ENCODE measurements around the gene RPL18.

Gene RPL18

DNA sequence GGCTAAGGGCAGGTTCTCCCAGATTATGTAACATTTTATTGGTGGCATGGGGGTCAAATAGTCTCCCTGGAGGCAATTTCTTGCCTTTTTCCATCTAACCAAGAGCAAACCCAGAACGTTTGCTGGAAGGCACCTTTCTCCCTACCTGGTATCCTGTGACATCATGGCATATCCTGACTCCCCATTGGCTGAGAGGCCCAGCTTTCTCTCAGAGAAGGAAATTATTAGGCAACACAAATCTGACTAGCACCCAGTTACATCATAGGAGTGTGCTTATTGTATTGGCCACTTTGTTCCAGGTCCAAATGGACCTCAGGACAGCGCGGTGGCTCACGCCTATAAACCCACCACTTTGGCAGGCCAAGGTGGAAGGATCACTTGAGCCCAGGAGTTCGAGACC, 40.8 kb upstream of the RPL18 start:
- TF ChIP-seq POLR2AphosphoS5 (IDR thresholded peaks at IDR 0.05; ENCODE audit: low read depth, low read length), result no peak
- no peak for TF ChIP-seq SIN3A (IDR thresholded peaks at IDR 0.05; ENCODE audit: borderline replicate concordance, insufficient read depth, low read length)
- no peak for TF ChIP-seq FOXP2 (optimal IDR thresholded peaks at IDR 0.05; ENCODE audit: borderline replicate concordance, extremely low read depth, extremely low read length, insufficient read depth)
- TF ChIP-seq, protein P1, sequence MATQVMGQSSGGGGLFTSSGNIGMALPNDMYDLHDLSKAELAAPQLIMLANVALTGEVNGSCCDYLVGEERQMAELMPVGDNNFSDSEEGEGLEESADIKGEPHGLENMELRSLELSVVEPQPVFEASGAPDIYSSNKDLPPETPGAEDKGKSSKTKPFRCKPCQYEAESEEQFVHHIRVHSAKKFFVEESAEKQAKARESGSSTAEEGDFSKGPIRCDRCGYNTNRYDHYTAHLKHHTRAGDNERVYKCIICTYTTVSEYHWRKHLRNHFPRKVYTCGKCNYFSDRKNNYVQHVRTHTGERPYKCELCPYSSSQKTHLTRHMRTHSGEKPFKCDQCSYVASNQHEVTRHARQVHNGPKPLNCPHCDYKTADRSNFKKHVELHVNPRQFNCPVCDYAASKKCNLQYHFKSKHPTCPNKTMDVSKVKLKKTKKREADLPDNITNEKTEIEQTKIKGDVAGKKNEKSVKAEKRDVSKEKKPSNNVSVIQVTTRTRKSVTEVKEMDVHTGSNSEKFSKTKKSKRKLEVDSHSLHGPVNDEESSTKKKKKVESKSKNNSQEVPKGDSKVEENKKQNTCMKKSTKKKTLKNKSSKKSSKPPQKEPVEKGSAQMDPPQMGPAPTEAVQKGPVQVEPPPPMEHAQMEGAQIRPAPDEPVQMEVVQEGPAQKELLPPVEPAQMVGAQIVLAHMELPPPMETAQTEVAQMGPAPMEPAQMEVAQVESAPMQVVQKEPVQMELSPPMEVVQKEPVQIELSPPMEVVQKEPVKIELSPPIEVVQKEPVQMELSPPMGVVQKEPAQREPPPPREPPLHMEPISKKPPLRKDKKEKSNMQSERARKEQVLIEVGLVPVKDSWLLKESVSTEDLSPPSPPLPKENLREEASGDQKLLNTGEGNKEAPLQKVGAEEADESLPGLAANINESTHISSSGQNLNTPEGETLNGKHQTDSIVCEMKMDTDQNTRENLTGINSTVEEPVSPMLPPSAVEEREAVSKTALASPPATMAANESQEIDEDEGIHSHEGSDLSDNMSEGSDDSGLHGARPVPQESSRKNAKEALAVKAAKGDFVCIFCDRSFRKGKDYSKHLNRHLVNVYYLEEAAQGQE (IDR thresholded peaks at IDR 0.05; ENCODE audit: insufficient read depth in 1 of 2, low read depth in 2 of 2, low read length in 2 of 2), result no peak

DNA sequence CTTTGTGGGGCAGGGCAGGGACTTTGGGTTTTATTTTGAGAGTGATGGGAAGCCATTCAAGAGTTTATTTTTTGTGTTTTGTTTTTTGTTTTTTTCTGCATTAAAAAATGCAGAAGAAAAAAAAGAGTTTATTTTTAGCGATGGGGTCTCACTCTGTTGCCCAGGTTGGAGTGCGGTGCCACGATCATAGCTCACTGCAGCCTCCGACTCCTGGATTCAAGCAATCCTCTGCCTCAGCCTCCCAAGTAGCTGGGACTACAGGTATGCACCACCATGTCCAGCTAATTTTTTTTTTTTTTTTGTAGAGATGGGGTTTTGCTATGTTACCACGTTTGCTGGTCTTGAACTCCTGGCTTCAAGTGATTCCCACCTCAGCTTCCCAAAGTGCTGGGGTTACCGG, 39.5 kb upstream of the RPL18 start:
- TF ChIP-seq SIN3A (IDR thresholded peaks at IDR 0.05; ENCODE audit: borderline replicate concordance, insufficient read depth, low read length) (no peak), TAF1 (IDR thresholded peaks at IDR 0.05; ENCODE audit: borderline replicate concordance, insufficient read depth, low read length) (no peak), POLR2AphosphoS5 (IDR thresholded peaks at IDR 0.05; ENCODE audit: low read depth, low read length) (no peak), FOXP2 (optimal IDR thresholded peaks at IDR 0.05; ENCODE audit: borderline replicate concordance, extremely low read depth, extremely low read length, insufficient read depth) (no peak)
- TF ChIP-seq, protein P1 (IDR thresholded peaks at IDR 0.05; ENCODE audit: insufficient read depth in 1 of 2, low read depth in 2 of 2, low read length in 2 of 2), result no peak

DNA sequence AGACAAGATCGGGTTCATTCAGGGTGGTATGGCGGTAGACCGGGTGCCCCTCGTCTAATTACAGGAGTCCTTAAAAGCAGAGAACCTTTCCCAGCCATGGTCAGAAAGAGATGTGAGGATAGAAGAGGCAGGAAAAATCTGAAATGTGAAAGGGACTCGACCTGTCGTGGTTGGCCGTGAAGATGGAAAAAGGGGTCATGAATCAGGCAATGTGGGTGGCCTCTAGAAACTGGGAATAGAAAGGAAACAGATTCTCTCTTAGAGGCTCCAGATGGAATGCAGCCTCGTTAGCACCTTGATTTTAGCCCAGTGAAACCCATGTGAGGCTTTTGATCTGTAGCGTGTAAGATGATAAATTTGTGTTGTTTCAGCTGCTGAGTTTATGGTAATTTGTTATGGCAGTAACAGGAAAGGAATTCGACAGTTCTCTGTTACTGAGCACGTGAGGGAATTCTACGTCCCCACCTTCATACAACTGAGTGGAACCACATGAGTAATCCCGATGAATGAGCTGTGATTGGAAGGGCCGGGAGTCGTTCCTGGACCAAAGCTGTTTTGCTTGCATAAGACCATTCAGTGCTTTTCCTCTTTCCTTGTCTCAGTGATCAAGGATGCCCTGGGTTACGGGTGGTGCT, 38.0 kb upstream of the RPL18 start:
- no peak for TF ChIP-seq FOXP2 (optimal IDR thresholded peaks at IDR 0.05; ENCODE audit: borderline replicate concordance, extremely low read depth, extremely low read length, insufficient read depth)
- no peak for TF ChIP-seq SIN3A (IDR thresholded peaks at IDR 0.05; ENCODE audit: borderline replicate concordance, insufficient read depth, low read length)
- no peak for TF ChIP-seq POLR2AphosphoS5 (IDR thresholded peaks at IDR 0.05; ENCODE audit: low read depth, low read length)
- no peak for TF ChIP-seq TAF1 (IDR thresholded peaks at IDR 0.05; ENCODE audit: borderline replicate concordance, insufficient read depth, low read length)

DNA sequence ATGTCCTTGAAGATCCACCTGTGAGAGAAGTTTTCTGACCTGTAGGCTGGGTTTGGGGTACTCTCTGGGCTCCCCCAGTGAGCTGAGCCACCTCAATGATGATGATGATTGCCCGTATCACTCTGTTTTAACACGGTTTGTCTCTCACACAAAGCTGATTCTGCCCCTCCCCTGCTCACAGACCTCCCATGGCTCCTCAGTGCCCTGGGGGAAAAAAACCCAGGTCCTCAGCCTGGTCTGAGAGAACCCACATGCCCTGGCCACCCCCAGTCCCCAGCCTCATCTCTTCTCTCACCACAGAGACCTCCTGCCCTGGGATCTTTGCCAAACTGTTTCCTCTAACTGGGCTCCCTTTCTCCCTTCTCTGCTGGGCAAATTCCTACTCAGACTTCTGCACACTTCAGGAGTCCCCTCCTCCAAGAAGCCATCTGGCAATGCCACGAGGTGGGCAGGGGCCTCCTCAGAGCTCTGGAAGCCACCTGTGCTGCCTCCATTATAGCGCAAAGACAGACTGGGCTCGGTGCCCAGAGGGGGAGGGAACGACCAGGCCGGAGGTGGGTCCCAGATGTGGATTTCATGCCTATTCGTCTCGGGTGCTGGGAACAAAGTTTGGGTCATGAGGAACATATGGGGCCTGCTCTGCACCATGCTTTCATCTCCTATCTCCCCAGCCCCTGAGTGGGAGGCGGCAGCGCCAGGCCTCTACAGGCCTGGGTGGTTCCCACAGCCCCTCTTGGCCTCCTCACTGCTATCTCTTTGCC, 35.5 kb upstream of the RPL18 start:
- no peak for TF ChIP-seq POLR2AphosphoS5 (IDR thresholded peaks at IDR 0.05; ENCODE audit: low read depth, low read length)
- no peak for TF ChIP-seq TAF1 (IDR thresholded peaks at IDR 0.05; ENCODE audit: borderline replicate concordance, insufficient read depth, low read length)

DNA sequence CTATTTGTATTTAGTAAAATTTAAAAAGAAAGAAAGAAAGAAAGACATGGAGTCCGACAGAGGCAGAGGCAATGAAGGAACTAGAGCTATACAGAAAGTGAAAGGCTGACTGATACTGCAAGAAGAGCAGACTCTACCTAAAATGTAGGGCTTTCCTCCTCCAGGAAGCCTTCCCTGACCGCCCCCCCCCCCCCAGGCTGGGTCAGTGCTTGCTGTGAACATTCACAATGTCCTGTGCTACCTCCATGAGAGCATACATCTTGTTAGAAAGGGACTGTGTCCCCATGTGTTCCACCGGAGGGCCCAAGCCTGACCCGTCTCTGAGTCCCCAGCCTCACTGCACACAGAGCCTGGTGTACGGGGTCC, 32.7 kb upstream of the RPL18 start:
- no peak for TF ChIP-seq SIN3A (IDR thresholded peaks at IDR 0.05; ENCODE audit: borderline replicate concordance, insufficient read depth, low read length)
- TF ChIP-seq, protein P1 (IDR thresholded peaks at IDR 0.05; ENCODE audit: insufficient read depth in 1 of 2, low read depth in 2 of 2, low read length in 2 of 2), result no peak
- no peak for TF ChIP-seq POLR2AphosphoS5 (IDR thresholded peaks at IDR 0.05; ENCODE audit: low read depth, low read length)
- no peak for TF ChIP-seq TAF1 (IDR thresholded peaks at IDR 0.05; ENCODE audit: borderline replicate concordance, insufficient read depth, low read length)
- TF ChIP-seq FOXP2 (optimal IDR thresholded peaks at IDR 0.05; ENCODE audit: borderline replicate concordance, extremely low read depth, extremely low read length, insufficient read depth), result no peak
